HG03064 (cell line): ENCODE results near the gene SPOP.

Experiments
- ATAC-seq: cut with Tn5 transposase; IDR thresholded peaks from one replicate; pipeline ENCODE4 v1.9.1; 2021; ENCODE audit warnings: low read depth; ENCODE audit not compliant: unreplicated experiment

SPOP gene

DNA sequence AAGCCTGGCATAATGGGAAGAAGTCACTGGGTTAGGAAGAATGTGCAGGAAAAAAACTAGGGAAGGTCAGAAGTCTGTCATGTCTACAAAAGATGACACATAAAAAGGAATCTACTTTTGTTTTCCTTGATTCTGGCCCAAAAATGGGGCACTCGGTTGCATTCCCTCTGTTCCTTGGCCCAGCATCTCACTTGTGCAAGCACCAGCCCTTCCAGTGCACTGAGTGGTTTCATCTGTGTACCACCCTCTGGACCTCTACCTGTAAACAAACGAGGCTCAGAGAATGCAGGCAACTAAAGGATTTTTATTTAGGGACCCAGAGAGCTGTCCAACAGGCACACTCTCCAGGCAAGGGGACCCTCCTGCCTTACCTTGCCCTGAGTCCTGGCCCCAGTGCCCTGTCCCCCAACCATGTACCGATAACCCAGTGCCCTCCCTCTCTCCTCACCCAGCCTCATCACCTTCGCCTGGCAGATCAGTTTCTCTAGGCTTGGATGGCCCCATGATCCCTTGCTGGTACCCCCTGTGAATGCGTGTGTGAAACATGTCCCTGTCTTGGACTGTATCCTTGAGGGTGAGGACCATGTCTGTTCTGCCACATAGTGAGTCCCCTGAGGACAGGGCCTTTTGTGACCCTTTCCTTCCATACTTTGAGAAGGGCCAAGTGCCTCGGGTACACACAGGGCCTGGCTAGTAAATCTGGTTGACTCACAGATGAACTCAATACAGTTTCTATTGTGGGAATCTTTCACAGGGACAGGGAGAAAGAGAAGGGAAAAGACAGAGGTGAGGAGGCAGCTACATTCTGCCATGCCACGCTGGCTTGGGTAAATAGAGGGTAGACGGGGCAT is 88.9 kb downstream of the SPOP start:
- ATAC-seq: no peak

DNA sequence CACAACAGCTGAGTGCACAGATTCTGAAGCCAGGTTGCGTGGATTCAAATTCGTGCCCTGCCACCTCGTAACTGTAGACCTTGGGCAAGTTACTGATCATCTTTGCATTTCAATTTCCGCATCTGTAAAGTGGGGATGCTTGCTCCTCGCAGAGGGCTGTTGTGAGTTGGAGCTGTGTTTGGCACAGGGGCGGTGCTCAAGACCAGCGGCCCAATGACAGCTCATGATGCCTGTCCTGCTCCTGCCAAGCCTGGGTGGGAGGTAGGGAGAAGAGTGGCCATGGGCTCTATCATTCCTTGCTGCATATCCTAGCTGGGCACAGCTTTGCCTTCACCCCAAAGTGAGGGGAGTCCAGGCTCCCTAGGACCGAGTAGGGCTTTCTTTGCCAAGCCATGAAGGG is 89.6 kb downstream of the SPOP start:
- no peak for ATAC-seq

DNA sequence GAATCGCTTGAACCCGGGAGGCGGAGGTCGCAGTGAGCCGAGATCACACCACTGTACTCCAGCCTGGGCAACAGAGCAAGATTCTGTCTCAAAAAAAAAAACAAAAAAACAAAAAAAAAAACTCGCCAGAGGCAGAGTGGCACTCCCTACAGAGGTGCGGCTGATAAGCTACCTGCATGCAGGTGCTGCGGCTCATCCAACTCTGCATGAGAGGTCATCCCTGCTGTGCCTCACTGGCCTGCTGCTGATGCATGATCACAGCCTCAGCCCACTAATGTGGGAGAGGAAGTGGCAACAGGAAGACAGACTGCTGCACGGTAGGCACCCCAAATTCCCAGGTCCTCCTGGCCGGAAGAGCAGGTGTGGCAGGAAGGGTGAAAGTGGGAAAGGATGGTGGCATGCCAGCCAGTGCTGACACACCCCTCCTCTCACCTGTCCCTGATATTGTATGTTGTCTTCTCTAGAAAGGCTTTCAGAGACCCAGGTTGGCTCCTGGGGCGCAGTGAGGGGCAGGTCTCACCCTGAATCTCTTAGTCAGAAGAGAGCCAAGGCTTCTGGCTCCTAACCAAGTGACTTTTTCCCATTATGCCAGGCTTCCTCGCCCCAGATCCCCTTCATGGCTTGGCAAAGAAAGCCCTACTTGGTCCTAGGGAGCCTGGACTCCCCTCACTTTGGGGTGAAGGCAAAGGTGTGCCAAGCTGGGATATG is 90.4 kb downstream of the SPOP start:
- ATAC-seq: no peak

DNA sequence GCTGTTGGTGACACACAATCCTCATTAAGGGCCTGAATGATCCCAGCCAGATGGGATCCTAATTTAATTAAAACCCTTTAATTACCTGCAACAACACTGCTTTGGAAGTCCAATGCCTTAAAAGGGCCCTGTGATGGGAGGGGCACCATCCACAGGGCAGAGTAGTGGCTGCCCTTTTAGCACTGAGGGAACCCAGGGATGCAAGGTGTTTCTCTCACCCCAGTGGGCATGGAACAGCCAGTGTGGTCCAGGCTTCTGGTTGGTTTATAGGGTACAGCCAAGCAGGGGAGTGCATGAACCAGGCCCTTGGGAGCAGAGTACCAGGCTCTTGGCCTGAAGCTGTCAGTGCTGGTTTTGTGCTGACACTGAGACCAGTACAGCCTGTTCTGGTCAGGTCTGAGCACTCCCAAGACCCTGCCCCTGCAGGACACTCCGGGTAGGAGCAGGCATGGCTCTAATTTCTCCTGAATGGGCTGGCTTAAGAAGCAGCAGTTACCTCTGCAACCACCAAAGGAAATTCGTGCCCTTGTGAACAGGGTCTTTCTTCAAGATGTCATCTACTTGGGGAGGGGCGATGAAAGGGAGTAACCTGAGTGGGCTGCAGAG is 92.4 kb downstream of the SPOP start:
- no peak for ATAC-seq

DNA sequence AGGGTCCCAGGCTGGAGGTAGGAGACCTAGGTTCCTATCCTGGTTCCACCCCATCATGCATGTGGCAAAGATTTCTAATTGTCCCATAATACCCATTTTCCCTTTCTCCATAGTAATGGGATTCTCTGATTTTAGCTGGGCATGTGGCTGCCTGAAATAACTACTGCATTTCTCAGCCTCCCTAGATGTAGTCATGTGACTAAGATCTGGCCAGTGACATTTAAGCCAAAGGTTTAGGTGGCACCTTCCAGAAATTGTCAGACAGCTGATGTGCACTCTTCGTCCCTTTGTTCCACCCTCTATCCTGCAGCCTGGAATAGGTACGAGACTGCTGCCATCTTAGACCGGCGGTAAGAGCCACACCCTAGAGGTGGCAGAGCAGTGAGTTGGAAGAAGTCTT is 94.0 kb downstream of the SPOP start:
- no peak for ATAC-seq

DNA sequence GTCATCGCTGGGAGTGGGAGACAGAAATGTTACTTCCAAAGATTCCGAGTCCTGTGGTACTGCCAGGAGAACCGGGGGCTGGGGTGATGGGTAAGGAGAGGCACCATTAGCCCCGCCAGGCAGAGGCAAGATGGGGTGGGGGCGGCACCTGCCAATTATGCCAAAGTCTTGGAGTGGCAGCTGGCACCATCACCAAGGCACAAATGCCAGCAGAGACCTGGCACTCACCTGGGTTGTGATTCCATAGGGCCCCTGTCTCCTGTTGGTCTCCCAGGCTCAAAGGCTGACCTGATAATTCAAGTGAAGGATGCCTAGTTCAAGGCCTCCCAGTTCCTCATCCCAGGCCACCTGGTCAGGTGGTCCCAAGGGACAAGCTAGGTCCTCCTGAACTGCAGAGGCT is 94.7 kb downstream of the SPOP start:
- no peak for ATAC-seq

DNA sequence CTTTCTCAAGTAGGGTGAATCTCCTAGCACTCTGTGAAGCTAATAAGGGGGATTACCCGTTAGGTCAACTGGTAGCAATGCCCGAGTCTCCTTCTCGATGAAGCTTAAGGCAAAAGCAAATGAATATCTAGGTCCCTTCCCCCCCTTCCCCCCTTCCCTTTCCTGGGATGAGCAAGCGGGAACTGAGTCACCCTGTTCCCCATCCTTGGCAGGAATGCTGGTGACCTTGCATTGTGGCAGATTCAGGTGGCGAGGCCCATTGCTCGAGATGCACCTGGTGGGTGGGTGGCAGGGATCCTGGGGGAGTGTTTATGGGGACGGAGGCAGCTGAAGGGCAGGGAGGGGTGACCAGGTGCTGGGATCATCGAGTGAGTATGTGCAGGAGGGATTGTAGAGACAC is 95.1 kb downstream of the SPOP start:
- no peak for ATAC-seq

DNA sequence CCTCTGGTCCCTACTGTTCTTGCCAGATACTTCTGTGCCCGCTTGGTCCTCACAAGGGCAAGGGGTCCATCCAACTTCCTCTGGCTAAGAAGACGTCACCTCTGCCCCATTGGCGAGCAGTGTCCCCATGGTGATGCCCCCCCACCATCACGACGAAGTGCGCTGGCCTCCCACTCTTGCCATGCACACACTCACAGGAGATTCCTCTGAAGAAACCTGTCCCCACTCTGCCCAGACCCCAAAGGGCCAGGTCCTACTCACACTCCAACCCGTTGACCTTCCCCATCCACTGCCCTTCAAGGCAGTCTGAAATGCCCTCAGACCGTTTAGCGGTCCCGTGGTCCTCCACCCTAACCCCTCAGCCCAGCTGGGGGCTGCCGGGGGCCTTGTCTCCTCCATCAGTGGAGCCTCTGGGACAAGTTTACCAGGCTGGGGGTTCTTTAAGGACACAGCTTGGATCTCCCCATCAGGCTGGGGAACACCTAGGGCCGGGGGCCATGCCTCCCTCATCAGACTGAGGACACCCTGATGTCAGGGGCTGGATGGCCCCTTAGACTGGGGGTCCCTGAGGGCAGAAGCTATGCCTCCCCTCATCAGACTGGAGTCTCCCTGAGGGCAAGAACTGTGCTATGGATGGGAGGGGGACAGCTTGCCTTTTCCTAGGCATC is 95.7 kb downstream of the SPOP start:
- ATAC-seq: no peak

DNA sequence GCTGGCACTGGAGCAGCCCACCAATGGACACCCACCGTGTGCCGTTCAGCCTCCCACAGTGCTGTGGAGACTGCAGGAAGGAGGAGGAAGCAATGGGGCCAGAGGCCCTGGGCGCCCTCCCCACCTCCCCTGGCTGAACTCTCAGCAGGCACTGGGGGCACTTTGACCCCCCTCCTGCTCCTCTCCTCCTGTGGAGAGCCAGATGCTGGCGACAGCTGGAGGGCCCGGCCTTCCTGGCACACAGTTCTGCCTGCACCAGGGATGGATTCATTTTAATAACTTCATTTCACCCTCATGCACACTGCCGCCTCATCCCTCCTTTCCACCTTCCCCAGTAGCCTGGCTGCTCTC is 96.3 kb downstream of the SPOP start:
- ATAC-seq: no peak

DNA sequence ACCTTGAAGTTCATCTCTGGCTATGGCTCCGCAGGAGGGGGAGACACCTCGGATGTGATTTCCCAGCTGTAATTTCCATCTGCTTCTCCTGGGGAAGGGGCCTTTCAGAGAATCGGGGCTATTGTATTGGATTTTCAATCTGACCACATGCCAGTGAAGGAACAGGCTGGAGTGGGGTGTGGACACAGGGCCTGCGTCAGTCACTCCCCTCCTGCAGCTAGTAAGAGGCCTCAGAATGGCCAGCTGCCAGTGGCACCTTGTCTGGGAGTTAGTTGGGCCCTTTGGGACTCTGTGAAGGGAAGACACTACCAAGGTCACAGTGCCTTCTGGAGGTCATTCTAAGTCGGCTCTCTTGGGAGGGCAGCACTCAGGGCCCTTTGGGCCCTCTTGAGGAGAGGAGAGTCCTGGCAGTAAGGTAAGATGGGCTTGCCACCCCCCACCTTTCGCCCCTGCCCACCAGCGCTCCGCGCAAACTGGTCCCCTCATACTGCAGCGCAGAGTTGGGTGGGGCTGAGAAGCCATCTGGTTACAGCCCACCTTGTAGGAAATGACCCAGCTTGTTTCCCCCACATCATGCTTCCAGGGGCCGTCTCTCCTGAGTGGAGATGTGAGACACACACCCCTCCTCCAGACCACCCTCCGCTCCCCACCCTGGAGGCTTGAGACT is 96.8 kb downstream of the SPOP start:
- no peak for ATAC-seq

DNA sequence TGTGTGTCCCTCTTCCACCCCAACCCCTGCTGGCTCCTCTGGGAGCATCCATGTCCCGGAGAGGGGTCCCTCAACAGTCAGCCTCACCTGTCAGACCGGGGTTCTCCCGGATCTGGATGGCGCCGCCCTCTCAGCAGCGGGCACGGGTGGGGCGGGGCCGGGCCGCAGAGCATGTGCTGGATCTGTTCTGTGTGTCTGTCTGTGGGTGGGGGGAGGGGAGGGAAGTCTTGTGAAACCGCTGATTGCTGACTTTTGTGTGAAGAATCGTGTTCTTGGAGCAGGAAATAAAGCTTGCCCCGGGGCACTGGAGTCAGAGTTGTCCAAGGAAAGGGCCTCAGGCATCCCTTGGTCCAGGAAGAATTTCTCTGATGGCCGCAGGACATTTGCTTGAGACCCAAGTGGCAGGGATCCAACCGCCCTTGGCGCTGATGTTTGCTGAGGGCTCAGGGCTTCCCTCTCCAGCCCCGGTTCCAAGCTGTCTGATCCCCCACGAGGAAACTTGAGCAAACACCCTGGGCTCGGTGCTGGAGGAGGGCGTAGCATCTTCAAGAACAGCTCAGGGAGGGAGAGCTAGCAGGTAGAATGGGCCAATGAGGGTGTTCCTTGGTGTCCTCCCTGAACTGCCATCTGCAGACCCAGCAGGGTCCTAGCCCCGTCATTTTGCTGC is 97.7 kb downstream of the SPOP start:
- no peak for ATAC-seq

DNA sequence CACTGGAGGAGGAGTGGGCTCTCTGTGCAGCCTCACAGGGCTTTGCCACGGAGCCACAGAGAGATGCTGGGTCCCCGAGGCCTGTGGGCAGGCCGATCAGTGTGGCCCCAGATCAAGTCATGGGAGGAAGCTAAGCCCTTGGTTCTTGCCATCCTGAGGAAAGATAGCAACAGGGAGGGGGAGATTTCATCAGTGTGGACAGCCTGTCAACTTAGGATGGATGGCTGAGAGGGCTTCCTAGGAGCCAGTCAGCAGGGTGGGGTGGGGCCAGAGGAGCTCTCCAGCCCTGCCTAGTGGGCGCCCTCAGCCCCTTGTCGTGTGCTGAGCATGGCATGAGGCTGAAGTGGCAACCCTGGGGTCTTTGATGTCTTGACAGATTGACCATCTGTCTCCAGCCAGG is 98.4 kb downstream of the SPOP start:
- no peak for ATAC-seq

DNA sequence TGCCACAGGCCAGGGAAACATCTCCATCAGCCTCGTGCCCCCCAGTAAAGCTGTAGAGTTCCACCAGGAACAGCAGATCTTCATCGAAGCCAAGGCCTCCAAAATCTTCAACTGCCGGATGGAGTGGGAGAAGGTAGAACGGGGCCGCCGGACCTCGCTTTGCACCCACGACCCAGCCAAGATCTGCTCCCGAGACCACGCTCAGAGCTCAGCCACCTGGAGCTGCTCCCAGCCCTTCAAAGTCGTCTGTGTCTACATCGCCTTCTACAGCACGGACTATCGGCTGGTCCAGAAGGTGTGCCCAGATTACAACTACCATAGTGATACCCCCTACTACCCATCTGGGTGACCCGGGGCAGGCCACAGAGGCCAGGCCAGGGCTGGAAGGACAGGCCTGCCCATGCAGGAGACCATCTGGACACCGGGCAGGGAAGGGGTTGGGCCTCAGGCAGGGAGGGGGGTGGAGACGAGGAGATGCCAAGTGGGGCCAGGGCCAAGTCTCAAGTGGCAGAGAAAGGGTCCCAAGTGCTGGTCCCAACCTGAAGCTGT is 98.9 kb downstream of the SPOP start:
- no peak for ATAC-seq

DNA sequence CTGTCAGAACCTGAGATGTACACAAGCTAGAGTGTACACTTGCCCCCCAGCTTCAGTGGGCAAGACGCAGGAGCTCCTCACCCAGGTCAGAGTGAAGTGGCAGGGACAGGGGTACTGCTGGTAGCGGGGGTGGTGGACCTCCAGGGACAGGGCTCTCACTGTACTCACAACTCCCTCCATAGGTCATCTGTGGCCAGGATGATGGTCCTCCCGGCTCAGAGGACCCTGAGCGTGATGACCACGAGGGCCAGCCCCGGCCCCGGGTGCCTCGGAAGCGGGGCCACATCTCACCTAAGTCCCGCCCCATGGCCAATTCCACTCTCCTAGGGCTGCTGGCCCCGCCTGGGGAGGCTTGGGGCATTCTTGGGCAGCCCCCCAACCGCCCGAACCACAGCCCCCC is 99.5 kb downstream of the SPOP start:
- ATAC-seq: no peak

DNA sequence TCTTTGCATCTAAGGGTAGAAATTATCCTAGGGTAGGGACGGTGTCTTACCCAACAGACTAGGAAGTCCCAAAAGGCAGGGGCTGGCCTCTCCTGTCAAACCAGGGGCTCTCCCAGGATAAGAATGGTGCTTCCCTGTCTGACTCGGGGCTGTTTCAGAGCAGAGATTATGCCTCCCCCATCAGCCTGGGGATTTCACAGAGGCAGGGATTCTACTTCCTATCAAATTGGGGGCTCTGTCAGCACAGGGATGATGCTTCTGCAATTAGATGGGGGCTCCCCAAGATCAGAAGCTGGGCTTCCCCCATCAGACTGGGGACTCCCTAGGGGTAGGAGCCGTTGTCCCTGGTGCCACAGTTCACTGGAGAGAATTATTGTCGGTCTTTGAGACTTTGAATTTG is 99.9 kb downstream of the SPOP start:
- ATAC-seq: no peak

DNA sequence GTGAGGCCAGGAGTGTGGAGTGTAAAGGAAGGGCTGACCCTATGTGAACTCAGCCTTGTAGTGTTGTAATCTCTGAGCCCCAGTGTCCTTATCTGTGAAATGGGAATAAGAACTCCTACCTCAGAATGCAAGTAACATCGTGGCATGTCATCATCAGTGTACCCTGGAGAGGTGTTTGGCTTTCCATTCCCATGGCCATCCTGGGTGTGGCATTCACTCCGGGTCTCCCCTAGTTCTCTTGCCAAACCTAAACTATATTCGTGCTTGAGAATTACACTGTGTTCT is 100.3 kb downstream of the SPOP start:
- ATAC-seq: no peak

DNA sequence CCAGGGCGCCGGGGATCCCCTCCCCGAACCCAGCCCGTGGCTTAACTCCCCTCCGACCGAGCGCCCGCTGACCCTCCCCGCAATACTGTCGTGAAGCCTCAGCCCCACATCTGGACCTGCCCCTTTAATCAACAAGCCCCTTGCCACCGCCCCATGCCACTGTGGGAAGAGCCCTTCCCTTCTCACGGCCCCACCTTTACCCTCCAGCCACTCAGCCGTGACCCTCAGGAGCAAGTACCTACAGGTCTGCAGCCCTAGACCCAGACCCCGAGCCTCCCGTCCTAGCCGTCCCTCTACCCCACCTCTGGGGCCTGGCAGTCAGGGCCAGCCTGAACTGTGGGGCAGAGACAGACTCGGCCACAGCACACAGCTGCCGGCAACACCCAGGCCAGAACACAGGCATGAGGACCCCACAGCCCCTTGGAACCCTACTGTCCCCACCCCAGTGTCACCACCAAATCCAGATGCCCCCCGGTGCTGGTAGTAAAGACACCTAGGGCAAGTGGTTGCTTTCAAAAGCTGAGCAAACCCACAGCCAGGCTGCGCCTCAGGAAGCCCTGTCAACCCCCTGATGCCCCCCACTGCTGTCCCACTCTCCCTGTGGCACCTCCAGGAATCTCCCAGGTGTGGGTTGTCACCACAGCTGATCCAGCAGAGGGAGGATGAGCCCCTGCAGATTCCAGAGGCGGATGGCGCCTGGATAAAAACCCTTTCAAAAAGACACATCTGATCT is 100.8 kb downstream of the SPOP start:
- ATAC-seq: no peak

DNA sequence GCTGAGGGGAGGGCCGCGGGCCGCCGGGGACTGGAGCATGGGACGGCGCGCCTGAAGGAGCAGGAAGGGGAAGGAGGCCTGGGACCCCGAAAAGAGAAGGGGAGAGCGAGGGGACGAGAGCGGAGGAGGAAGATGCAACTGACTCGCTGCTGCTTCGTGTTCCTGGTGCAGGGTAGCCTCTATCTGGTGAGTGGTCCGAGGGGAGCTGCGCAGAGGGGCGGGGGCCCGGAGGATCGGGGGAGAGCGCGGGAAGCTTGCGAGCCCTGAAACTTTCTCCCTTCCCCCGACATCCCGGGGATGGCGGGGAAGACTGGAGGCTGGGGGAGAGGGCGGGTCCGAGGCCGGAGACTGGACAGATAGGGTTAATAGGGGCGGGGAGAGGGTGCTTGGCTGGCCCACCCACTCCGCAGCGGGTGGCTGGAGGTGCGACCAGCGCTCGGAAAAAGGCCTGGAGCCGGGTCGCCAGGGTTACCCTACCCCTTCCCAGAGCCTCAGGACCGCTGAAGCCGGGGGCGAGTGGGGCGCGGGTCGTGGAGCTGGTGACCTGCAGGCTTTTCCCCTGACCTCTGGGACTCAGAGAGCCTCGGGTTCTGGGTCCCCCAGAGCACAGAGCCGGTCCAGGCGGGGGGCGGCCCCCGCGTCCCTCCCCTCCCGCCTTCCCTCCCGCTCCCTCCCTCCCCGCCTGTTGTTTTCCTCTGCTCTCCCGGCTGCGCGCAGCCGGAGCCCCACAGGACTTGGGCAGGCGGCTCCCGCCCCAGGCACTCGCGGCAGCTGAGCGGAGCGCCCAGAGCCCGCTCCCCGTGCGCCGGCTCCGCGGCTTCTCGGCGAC is 101.6 kb downstream of the SPOP start:
- no peak for ATAC-seq

DNA sequence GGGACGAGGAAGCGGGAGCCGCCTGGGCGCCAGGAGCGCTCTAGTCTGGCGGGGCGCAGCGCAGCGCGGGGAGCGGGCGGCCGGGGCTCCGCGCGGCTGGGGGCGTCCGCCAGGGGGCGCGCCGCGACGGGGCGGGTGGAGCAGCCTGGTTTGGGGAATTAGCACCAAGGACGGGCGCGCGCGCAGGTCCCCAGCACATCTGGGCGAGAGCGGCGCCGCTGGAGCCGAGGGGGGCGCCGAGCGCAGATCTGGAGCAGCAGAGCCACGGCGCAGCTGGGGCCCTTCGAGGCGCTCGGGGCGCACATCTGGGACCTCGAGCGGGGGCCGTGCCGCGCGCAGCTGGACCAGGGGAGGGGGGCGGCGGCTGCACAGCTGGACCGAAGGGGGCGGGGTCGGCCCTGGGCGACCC is 102.2 kb downstream of the SPOP start, which contains the start of gene NXPH3:
NXPH3 (plus strand) TSS at position 193 of the 409 bp plus-strand sequence. CDS start 349 bp downstream, outside the sequence.
- ATAC-seq: no peak
